Mammary epithelial cell (primary cell): ENCODE results near the gene TRIM34.

Source experiments
- CTCF ChIP-seq, 2 donors: IDR thresholded peaks in 1 of 2; conservative IDR thresholded peaks in 1 of 2; 2 replicates each; pipeline ENCODE4 v1.5.1; 2011 to 2012; ENCODE audit warnings: inconsistent platforms in 2 of 2, low read length in 2 of 2, mild to moderate bottlenecking in 2 of 2, control low read depth in 1 of 2, low read depth in 1 of 2; ENCODE audit not compliant: insufficient read depth in 1 of 2; ENCODE audit errors: extremely low read depth in 1 of 2
- EZH2 ChIP-seq: IDR thresholded peaks from 2 replicates; pipeline ENCODE4 v1.6.1; 2012; ENCODE audit warnings: low read length, inconsistent platforms, borderline replicate concordance

GRCh38 chr11:5600374-5600851, 24.4 kb upstream of the TRIM34 start:
- TF ChIP-seq CTCF (conservative IDR thresholded peaks at IDR 0.05 in 1 of 2, IDR thresholded peaks at IDR 0.05 in 1 of 2; ENCODE audit: extremely low read depth in 1 of 2, insufficient read depth in 1 of 2, low read depth in 1 of 2, low read length in 2 of 2) (peak; percentile 77 to 86), EZH2 (no peak)
